GM12878 (cell line): ENCODE data around the gene CMSS1. TPM values are rescaled to one million over a fixed set of nuclear protein-coding genes. Genes with fewer than 3 reads are reported as not detected.

Experiments used
- ATAC-seq: fragments of 200-7000 bp; cut with Tn5 transposase; 3 replicates; pipeline ENCODE4 v1.9.1; 2020; ENCODE audit warnings: mild to moderate bottlenecking, moderate library complexity
- BruUV-seq: library from RNA; stranded (reverse); fragments of 400-500 nt; replicated peaks from 2 replicates; lab custom pipeline; 2021; lab: Mats Ljungman, UMichigan
- CTCF ChIA-PET: fragments of 300-600 bp; sonication (Branson Sonifier 250); formaldehyde crosslinking; extraction: SDS; loops from one replicate; lab custom pipeline; 2021; ENCODE audit warnings: inconsistent platforms; lab: Yijun Ruan, JAX
- POLR2A ChIA-PET: fragments of 350-600 bp; formaldehyde crosslinking; extraction: SDS; loops from one replicate; lab custom pipeline; 2021; ENCODE audit warnings: inconsistent platforms; lab: Charles Lee
- RAD21 ChIA-PET: fragments of 300-600 bp; sonication (Branson Sonifier 250); formaldehyde crosslinking; loops from one replicate; lab custom pipeline; 2023; ENCODE audit warnings: antibody characterized with exemption; ENCODE audit not compliant: unreplicated experiment; lab: Charles Lee
- SMC1A ChIA-PET: fragments of 300-600 bp; sonication (Branson Sonifier 250); formaldehyde crosslinking; loops from one replicate; lab custom pipeline; 2023; ENCODE audit not compliant: unreplicated experiment, uncharacterized antibody; lab: Charles Lee
- DNase-seq: peaks from one replicate; pipeline ENCODE4 v3.0.0-alpha.2; 2011; ENCODE audit warnings: low read depth, low spot score
- FAIRE-seq: peaks from 3 replicates; lab custom pipeline; 2011; peaks lifted over from hg19 to GRCh38; lab: Jason Lieb, UNC
- H2AFZ ChIP-seq: 2 replicates; pipeline ENCODE4 v1.6.0; 2011; ENCODE audit warnings: low read depth, low read length, control low read depth; ENCODE audit not compliant: control insufficient read depth
- H3K27ac ChIP-seq: 2 replicates; pipeline ENCODE4 v1.5.1; 2011; ENCODE audit warnings: control low read depth; ENCODE audit not compliant: control insufficient read depth, insufficient read depth
- H3K27me3 ChIP-seq, 2 experiments: replicated peaks in 1 of 2; 2 replicates each; pipeline versions ENCODE4 v1.6.0 to v1.6.1; 2011; ENCODE audit warnings: low read length in 1 of 2; ENCODE audit not compliant: control insufficient read depth in 2 of 2, insufficient read depth in 2 of 2
- H3K36me3 ChIP-seq, 2 experiments: 2 replicates each; pipeline ENCODE4 v1.5.1; 2011; ENCODE audit warnings: low read length in 1 of 2; ENCODE audit not compliant: control insufficient read depth in 2 of 2, insufficient read depth in 2 of 2
- H3K4me1 ChIP-seq: 2 replicates; pipeline ENCODE4 v1.6.1; 2011; ENCODE audit warnings: mild to moderate bottlenecking, low read length, moderate library complexity, mixed read lengths; ENCODE audit not compliant: control insufficient read depth, insufficient read depth
- H3K4me2 ChIP-seq: 2 replicates; pipeline ENCODE4 v1.6.0; 2011; ENCODE audit warnings: control low read depth; ENCODE audit not compliant: control insufficient read depth, insufficient read depth
- H3K4me3 ChIP-seq: fragments of 200-600 bp; sonication (generic); 2 replicates; pipeline ENCODE4 v1.5.1; 2016
- H3K79me2 ChIP-seq: 2 replicates; pipeline ENCODE4 v1.6.0; 2011; ENCODE audit warnings: low read length; ENCODE audit not compliant: control insufficient read depth, insufficient read depth
- H3K9ac ChIP-seq: 2 replicates; pipeline ENCODE4 v1.8.0; 2011; ENCODE audit warnings: low read length, control low read depth, mixed read lengths; ENCODE audit not compliant: control insufficient read depth, insufficient read depth
- H3K9me3 ChIP-seq: replicated peaks from 3 replicates; pipeline ENCODE4 v1.5.1; 2011; ENCODE audit warnings: mild to moderate bottlenecking, low read length; ENCODE audit not compliant: control insufficient read depth, insufficient read depth
- H4K20me1 ChIP-seq: 2 replicates; pipeline ENCODE4 v1.6.0; 2011; ENCODE audit not compliant: control insufficient read depth, insufficient read depth
- ATF3 ChIP-seq: IDR thresholded peaks from 2 replicates; pipeline ENCODE4 v1.6.1; 2011; ENCODE audit warnings: low read depth, mild to moderate bottlenecking, low read length, moderate library complexity, borderline replicate concordance; ENCODE audit errors: extremely low read depth
- BACH1 ChIP-seq: fragments of 450-650 bp; IDR thresholded peaks from 2 replicates; pipeline ENCODE4 v1.6.1; 2017; ENCODE audit warnings: mild to moderate bottlenecking, borderline replicate concordance
- CBFB ChIP-seq: IDR thresholded peaks from 2 replicates; pipeline ENCODE4 v1.6.1; 2016; ENCODE audit warnings: antibody characterized with exemption, low read depth
- FOS ChIP-seq: IDR thresholded peaks from 3 replicates; pipeline ENCODE4 v1.6.1; 2011; ENCODE audit warnings: borderline replicate concordance; ENCODE audit not compliant: insufficient read length; ENCODE audit errors: extremely low read depth
- FOXM1 ChIP-seq: IDR thresholded peaks from 2 replicates; pipeline ENCODE4 v1.6.1; 2012; ENCODE audit warnings: low read depth, mild to moderate bottlenecking, inconsistent platforms, low read length, moderate library complexity
- HSF1 ChIP-seq: fragments of 150-350 bp; IDR thresholded peaks from 2 replicates; pipeline ENCODE4 v1.6.1; 2014; ENCODE audit warnings: mild to moderate bottlenecking, low read depth, low read length
- JUNB ChIP-seq: IDR thresholded peaks from 2 replicates; pipeline ENCODE4 v1.6.1; 2016; ENCODE audit warnings: antibody characterized with exemption, mild to moderate bottlenecking
- MYB ChIP-seq: fragments of 150-350 bp; IDR thresholded peaks from 2 replicates; pipeline ENCODE4 v1.6.1; 2014; ENCODE audit warnings: mild to moderate bottlenecking, low read depth, low read length, borderline replicate concordance
- PAX5 ChIP-seq: IDR thresholded peaks from 2 replicates; pipeline ENCODE4 v1.6.1; 2011; ENCODE audit warnings: low read depth, low read length, borderline replicate concordance
- POLR2AphosphoS2 ChIP-seq: IDR thresholded peaks from 2 replicates; pipeline ENCODE4 v1.6.1; 2011; ENCODE audit warnings: low read depth, mild to moderate bottlenecking, low read length, improper control_type of control experiment, moderate library complexity
- SP1 ChIP-seq: IDR thresholded peaks from one replicate; pipeline ENCODE4 v1.6.1; 2011; ENCODE audit warnings: low read depth, low read length
- SRF ChIP-seq, 2 experiments: IDR thresholded peaks; 2 replicates each; pipeline ENCODE4 v1.6.1; 2011; ENCODE audit warnings: low read depth in 2 of 2, low read length in 2 of 2, mild to moderate bottlenecking in 1 of 2, moderate library complexity in 1 of 2
- TAF1 ChIP-seq: IDR thresholded peaks from 2 replicates; pipeline ENCODE4 v1.6.1; 2011; ENCODE audit warnings: mild to moderate bottlenecking, low read depth, low read length, borderline replicate concordance
- WGBS: methylation state at CpG from one replicate; pipeline ENCODE4 v1.1.6; 2016; ENCODE audit warnings: low lambda C conversion rate; ENCODE audit not compliant: insufficient replicate concordance, insufficient coverage; ENCODE audit errors: missing lambda C conversion rate; 5-methylcytosine and 5-hydroxymethylcytosine counted together
- in situ Hi-C: fragments of 300-500 bp; cut with MboI; formaldehyde crosslinking; loops from 9 replicates; pipeline ENCODE4 v1.14.3; 2018; ENCODE audit warnings: mixed read lengths
- intact Hi-C: fragments of 100-400 bp; cut with micrococcal nuclease; formaldehyde crosslinking; loops from one replicate; pipeline ENCODE4 v1.14.2; 2022; ENCODE audit not compliant: unreplicated experiment
- polyA plus RNA-seq, 11 experiments: library from polyadenylated mRNA; depleted of rRNA in 4 of 11; unstranded in 6 of 11; stranded (reverse) in 5 of 11; fragments of >200 nt; fragmentation: Nextera tagmentation in 4 of 11; fragmentation: Illumina TruSeq in 1 of 11; extraction: Ambion mirVana in 4 of 11; extraction: Trizol in 1 of 11; gene quantifications; 1 replicate in 1 of 11; 2 replicates in 10 of 11; pipeline versions ENCODE4 v1.2.1 to v1.2.3, GENCODE V29; 2011 to 2016; ENCODE audit warnings: inconsistent platforms in 2 of 11, missing spikeins in 2 of 11, low read depth in 1 of 11
- total RNA-seq, 4 experiments: library from RNA; depleted of rRNA in 3 of 4; stranded (reverse); fragments of >200 nt in 3 of 4; fragmentation: Illumina TruSeq in 1 of 4; extraction: Trizol in 1 of 4; gene quantifications; 2 replicates each; pipeline versions ENCODE4 v1.2.1 to v1.2.3, GENCODE V29; 2013 to 2021

Gene CMSS1
- total and polyA plus RNA-seq, 10 of the 15 experiments (the other 5 are each of a cell fraction or from before 2014, with no cell fraction given): 31.0 to 118 (median 70.1) TPM

GRCh38 chr3:100170486-100170885 lies 352.8 kb downstream of the CMSS1 start (continued):
- TF ChIP-seq SP1: no peak

- 97% methylated on average over 6 of the region's 6 CpGs for WGBS
- H3K27ac ChIP-seq: no peak overlapping the region
- no peaks in the 10 kb centered on the region; a peak in 3 of 4 replicates for H3K36me3 ChIP-seq
- no peaks in the 10 kb centered on the region for H3K79me2 ChIP-seq
- no peak overlapping the region for H2AFZ ChIP-seq
- ChIA-PET RAD21 (no interaction called here), CTCF (interaction anchor here (0.6 to 0.8 kb wide), 2 partner anchors 103 to 232 kb away, joined by 3 read pairs; no protein-coding TSS in a partner anchor), SMC1A (interaction anchor here (1.6 kb wide), 1 partner anchor 102 kb away, joined by 6 read pairs; no protein-coding TSS in a partner anchor), POLR2A (no interaction called here)
- DNase-seq (no peak), FAIRE-seq (no peak), ATAC-seq (no peak)
- no peaks in the 10 kb centered on the region for H3K4me1 ChIP-seq
- no peaks in the 10 kb centered on the region for H3K27me3 ChIP-seq
- in situ Hi-C loops: no loop called here
- H3K9ac ChIP-seq: no peak overlapping the region
- no peaks in the 10 kb centered on the region for H4K20me1 ChIP-seq
- no peaks in the 10 kb centered on the region for H3K9me3 ChIP-seq
- no peak overlapping the region for H3K4me3 ChIP-seq
- intact Hi-C loops: no loop called here
- BruUV-seq: no TSS peak
- no peak overlapping the region for H3K4me2 ChIP-seq
- TF ChIP-seq MYB (no peak), CBFB (no peak), SP1 (no peak), JUNB (no peak)
Observed at GRCh38 chr3:100171211-100171914, 353.7 kb downstream of the CMSS1 start.

GRCh38 chr3:100173961-100174360 lies 356.3 kb downstream of the CMSS1 start:
- H3K27me3 ChIP-seq: no peaks in the 10 kb centered on the region
- ChIA-PET POLR2A (no interaction called here), SMC1A (interaction anchor here (1.2 to 1.8 kb wide), 4 partner anchors 10 to 100 kb away, joined by 3 to 6 read pairs (median 4); no protein-coding TSS in a partner anchor), RAD21 (interaction anchor here (1.0 kb wide), 1 partner anchor 105 kb away, joined by 3 read pairs; no protein-coding TSS in a partner anchor), CTCF (interaction anchor here (1.1 to 1.5 kb wide), 4 partner anchors 70 to 331 kb away, joined by 4 to 6 read pairs (median 4); no protein-coding TSS in a partner anchor)
- intact Hi-C loops (no loop called here), in situ Hi-C loops (no loop called here)
- FAIRE-seq (no peak), ATAC-seq (no peak), DNase-seq (no peak)
- no peaks in the 10 kb centered on the region; a peak in 3 of 4 replicates for H3K36me3 ChIP-seq
- H3K4me2 ChIP-seq: no peak overlapping the region
- H3K4me1 ChIP-seq: no peaks in the 10 kb centered on the region
- no TSS peak for BruUV-seq
- no peak overlapping the region for H3K4me3 ChIP-seq
- 59% methylated on average over 1 of the region's 1 CpG for WGBS
- no peak overlapping the region for H3K9ac ChIP-seq
- H3K79me2 ChIP-seq: no peaks in the 10 kb centered on the region
- H2AFZ ChIP-seq: no peak overlapping the region
- H4K20me1 ChIP-seq: no peaks in the 10 kb centered on the region
- no peak overlapping the region for H3K27ac ChIP-seq
- no peaks in the 10 kb centered on the region; the same call in 2 of the 3 replicates for H3K9me3 ChIP-seq
- no peak for TF ChIP-seq FOXM1
- TF ChIP-seq SRF (IDR thresholded peaks at IDR 0.05; ENCODE audit: low read depth in 2 of 2, low read length in 2 of 2): no peak
- TF ChIP-seq BACH1: no peak
- no peak for TF ChIP-seq FOS
- no peak for TF ChIP-seq HSF1
- TF ChIP-seq TAF1: no peak
- TF ChIP-seq ATF3: no peak
- no peak for TF ChIP-seq POLR2AphosphoS2
- no peak for TF ChIP-seq PAX5
